GM13976 (cell line): ENCODE measurements around the gene ZNF566.
"Not testable (repeated sequence)": the region's sequence is repeated elsewhere in the genome, so short reads cannot be mapped to it uniquely, and the experiment has no call there.

ENCODE experiments used
- DNase-seq: peaks from one replicate; pipeline ENCODE4 v3.0.0; 2012; ENCODE audit warnings: low spot score
- in situ Hi-C: fragments of 300-500 bp; cut with MboI; formaldehyde crosslinking; loops from one replicate; pipeline ENCODE4 v1.12.0; 2022; ENCODE audit warnings: low sequenced_read_pairs, mixed read lengths, inconsistent platforms; ENCODE audit not compliant: unreplicated experiment
- TF ChIP-seq, protein P1 (sequence below): IDR thresholded peaks from 2 replicates; pipeline ENCODE4 v1.5.1; 2012; ENCODE audit warnings: borderline replicate concordance, mild to moderate bottlenecking; ENCODE audit not compliant: insufficient read depth; ENCODE audit errors: extremely low read depth, missing control alignments, control extremely low read depth

Gene ZNF566

DNA sequence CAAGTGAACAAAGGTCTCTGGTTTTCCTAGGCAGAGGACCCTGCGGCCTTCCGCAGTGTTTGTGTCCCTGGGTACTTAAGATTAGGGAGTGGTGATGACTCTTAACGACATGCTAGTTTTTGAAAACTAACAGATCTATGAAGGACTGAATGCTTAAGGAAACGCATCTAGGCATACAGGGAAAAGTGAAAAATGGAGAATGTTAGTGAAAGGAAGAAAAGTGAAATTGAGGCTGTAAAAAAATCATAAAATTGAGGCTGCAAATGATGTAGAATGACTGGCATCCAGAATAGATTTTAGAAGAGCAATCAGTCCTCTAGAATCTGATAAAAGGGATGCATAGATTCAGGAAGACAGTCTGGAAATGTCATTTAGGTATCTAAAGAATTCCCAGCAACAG lies 35.3 kb upstream of the ZNF566 start:
- in situ Hi-C loops: no loop called here
- DNase-seq: no peak
- TF ChIP-seq, protein P1, sequence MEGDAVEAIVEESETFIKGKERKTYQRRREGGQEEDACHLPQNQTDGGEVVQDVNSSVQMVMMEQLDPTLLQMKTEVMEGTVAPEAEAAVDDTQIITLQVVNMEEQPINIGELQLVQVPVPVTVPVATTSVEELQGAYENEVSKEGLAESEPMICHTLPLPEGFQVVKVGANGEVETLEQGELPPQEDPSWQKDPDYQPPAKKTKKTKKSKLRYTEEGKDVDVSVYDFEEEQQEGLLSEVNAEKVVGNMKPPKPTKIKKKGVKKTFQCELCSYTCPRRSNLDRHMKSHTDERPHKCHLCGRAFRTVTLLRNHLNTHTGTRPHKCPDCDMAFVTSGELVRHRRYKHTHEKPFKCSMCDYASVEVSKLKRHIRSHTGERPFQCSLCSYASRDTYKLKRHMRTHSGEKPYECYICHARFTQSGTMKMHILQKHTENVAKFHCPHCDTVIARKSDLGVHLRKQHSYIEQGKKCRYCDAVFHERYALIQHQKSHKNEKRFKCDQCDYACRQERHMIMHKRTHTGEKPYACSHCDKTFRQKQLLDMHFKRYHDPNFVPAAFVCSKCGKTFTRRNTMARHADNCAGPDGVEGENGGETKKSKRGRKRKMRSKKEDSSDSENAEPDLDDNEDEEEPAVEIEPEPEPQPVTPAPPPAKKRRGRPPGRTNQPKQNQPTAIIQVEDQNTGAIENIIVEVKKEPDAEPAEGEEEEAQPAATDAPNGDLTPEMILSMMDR: no peak

DNA sequence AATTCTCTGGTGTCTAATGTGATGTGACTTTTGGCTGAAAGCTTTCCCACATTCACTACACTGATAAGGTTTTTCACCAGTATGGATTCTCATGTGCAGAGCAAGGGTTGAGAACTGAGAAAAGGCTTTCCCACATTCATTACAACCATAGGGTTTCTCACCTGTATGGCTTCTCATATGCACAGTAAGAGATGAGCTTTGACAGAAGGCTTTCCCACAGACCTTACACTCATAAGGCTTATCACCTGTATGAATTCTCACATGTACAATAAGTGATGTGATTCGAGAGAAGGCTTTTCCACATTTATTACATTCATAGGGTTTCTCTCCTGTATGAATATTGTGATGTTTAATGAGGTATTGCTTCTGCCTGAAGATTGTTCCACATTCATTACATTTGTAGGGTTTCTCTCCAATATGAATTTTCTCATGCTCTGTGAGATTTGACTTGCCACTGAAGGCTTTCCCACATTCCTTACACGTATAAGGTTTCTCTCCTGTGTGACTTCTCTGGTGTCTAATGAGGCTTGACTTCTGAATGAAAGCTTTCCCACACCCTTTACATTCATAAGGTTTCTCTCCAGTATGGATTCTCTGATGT lies 24.8 kb upstream of the ZNF566 start:
- in situ Hi-C loops: no loop called here
- DNase-seq: no peak
- TF ChIP-seq, protein P1: no peak

DNA sequence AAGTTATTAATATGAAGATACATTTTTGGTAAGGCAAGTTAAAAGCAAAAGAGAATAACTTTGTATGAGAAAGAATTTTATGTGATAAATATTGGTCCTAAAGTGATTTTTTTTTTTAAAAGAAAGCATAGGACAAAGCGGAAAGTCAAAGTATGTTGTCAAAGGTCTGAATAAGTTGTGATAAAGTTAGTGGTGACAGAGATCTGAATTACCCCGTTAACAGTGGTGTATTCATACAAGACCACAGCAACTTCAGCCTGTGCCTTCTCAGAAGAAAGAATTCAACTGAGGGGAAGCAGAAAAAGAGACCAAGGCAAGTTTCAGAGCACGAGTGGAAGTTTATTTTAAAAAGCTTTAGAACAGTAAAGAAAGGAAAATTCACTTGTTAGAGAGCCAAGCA lies 19.0 kb upstream of the ZNF566 start:
- TF ChIP-seq, protein P1: no peak
- no peak for DNase-seq
- in situ Hi-C loops: no loop called here

DNA sequence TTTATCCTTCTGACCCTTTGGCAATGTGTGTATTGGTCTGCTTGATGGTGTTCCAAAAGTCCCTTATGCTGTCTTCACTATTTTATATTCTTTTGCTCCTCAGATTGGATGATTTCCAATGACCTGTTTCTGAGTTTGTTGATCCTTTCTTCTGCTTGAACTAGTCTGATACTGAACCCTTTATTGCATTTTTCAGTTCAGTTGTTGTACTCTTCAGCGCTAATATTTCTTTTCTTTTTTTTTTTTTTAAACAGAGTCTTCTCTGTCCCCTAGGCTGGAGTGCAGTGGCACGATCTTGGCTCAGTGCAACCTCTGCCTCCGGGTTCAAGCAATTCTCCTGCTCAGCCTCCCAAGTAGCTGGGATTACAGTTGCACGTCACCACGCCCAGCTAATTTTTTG lies 12.6 kb upstream of the ZNF566 start:
- TF ChIP-seq, protein P1: no peak
- DNase-seq: no peak
- in situ Hi-C loops: no loop called here

DNA sequence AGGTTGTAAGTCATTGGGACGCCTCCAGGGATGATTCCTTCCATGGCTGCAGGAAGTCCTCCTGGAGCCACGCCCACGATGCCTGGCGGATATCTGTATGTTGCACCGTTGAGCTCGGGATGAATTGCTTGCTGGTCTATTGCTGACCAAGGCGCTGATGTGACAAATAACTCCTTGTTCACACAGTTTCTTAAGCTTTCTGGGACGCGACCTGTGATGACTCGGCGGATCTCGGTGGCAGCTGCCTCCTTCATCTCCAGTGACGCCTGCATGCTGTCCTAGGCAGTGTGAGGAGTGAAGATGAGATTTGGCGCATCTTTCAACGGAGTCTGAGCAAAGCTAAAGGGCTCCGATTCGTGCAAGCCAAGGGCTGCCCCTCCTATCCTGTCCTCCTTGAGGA lies 7.6 kb upstream of the ZNF566 start:
- no peak for DNase-seq
- in situ Hi-C loops: loop anchor here (25.0 kb wide), 1 partner anchor 285 kb away; the partner anchor contains the start of genes ZNF146 and ZNF565
- TF ChIP-seq, protein P1: no peak

DNA sequence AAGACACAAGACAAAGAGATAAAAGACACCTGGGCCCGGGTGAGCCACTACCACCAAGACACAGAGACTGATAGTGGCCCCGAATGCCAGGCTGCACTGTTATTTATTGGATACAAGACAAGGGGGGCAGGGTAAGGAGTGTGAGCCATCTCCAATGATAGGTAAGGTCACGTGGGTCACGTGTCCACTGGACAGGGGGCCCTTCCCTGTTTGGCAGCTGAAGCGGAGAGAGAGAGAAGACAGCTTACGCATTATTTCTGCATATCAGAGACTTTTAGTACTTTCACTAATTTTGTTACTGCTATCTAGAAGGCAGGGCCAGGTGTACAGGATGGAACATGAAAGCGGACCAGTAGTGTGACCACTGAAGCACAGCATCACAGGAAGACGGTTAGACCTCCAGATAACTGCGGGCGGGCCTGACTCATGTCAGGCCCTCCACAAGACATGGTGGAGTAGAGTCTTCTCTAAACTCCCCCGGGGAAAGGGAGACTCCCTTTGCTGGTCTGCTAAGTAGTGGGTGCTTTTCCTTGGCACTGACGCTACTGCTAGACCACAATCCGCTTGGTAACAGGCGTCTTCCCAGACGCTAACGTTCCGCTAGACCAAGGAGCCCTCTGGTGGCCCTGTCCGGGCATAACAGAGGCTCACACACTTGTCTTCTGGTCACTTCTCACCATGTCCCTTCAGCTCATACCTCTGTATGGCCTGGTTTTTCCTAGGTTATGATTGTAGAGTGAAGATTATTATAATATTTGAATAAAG lies 3.5 kb upstream of the ZNF566 start:
- DNase-seq: peak; percentile 42
- TF ChIP-seq, protein P1: peak; percentile 46
- in situ Hi-C loops: loop anchor here (25.0 kb wide), 1 partner anchor 281 kb away; the partner anchor contains the start of genes ZNF146 and ZNF565

DNA sequence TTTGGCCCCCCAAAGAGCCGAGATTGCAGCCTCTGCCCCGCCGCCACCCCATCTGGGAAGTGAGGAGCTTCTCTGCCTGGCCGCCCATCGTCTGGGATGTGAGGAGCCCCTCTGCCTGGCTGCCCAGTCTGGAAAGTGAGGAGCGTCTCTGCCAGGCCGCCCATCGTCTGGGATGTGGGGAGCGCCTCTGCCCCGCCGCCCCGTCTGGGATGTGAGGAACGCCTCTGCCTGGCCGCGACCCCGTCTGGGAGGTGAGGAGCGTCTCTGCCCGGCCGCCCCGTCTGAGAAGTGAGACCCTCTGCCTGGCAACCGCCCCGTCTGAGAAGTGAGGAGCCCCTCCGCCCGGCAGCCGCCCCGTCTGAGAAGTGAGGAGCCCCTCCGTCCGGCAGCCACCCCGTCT lies 1.5 kb upstream of the ZNF566 start:
- not testable (repeated sequence) for DNase-seq

More for the DNA sequence above, 1.5 kb upstream of the ZNF566 start:
- in situ Hi-C loops: loop anchor here (25.0 kb wide), 1 partner anchor 279 kb away; the partner anchor contains the start of genes ZNF146 and ZNF565
